Measurements from ENCODE around the gene N4BP2L1. TPM values are rescaled to one million over a fixed set of nuclear protein-coding genes. Genes with fewer than 3 reads are reported as not detected.

Gene N4BP2L1
- total RNA-seq, 2 donors from 2014 or later = 6.6 to 10.5 TPM

Other genes starting within 250 kb of the N4BP2L1 start
- gene ZAR1L, start 112.8 kb downstream of the N4BP2L1 start, total RNA-seq = not detected
- 1 to 10 TPM; 1.7 to 4.2 TPM for gene BRCA2, start 112.6 kb downstream of the N4BP2L1 start, total RNA-seq
- gene N4BP2L2, start 110.7 kb upstream of the N4BP2L1 start, total RNA-seq = 100 to 1,000 TPM in 1 of 2 donors, 10 to 100 TPM in 1; 87.6 to 101 TPM
- gene PDS5B, start 158.3 kb upstream of the N4BP2L1 start, total RNA-seq = 10 to 100 TPM; 29.2 to 29.7 TPM

Measured in left colon (tissue), 2 donors.